ENCODE data around the gene EBF3. TPM values are rescaled to one million over a fixed set of nuclear protein-coding genes. Genes with fewer than 3 reads are reported as not detected.

EBF3 gene
- total RNA-seq, 6 experiments from 2014 or later = 0.12 TPM; not detected in 5

DNA sequence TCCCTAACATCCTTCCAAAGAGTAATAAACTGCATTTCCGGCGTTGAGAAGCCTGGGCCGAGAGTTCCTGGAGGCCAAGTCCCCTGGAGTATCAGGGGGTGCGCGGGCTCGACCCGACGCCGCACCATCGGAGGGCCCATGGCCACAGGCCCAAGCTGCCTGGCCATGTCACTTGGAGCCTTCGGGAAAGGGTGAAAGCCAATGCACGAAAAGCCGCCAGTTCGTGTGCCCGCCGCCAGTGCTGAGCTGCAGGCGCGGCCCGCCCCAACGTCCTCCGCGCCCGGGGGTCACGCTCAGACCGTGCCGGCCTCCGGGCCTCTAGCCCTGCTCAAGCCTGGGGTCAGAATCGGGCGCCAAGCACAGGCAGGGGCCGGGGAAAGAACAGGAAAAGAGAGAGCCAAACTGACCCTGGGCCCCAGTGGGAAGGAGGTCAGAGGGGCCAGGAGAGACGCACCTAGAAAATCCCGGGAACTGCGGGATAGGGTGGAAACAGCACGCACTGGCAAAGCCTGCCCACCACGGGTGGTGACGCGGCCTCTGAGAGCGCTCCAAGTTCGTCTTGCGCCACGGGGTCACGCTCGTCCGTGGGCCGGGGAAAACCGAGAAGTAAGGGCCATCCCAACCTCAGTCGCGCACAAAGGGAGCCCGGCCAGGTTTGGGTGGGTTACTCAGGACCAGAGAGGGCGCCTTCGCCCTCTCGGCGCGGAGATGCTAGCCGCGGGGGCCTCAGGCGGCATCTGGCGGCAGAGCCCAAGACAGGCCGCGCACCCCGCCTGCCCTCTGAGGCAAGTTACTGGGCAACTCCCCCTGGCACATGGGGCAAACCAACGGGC, 4.2 kb upstream of the EBF3 start:
- no peak overlapping the region for H3K4me3 ChIP-seq
- no peak overlapping the region for H3K27ac ChIP-seq
- H3K4me1 ChIP-seq = peaks cover 0 to 61% (median 0%) of the 10 kb centered on the region in 4 donors
- no peaks in the 10 kb centered on the region for H3K36me3 ChIP-seq
- no peaks in the 10 kb centered on the region for H3K9me3 ChIP-seq
- ATAC-seq (no peak), DNase-seq (no peak)
- whole genome bisulfite sequencing (ENCODE audit: insufficient coverage, low coverage, low lambda C conversion rate, missing lambda C conversion rate) = 2% methylated on average over 13 of the region's 62 CpGs
- peaks cover 47 to 82% of the 10 kb centered on the region in 2 donors for H3K27me3 ChIP-seq
- intact Hi-C loops (cut with DNase I) = loop anchor here in 1 of 2 donors (5.0 kb wide), 1 partner anchor 266 kb away; no protein-coding TSS in a partner anchor
- TF ChIP-seq CTCF (IDR thresholded peaks at IDR 0.05) = no peak
- TF ChIP-seq POLR2A (IDR thresholded peaks at IDR 0.05) = no peak

GRCh38 chr10:129967579-129968019, 3.5 kb upstream of the EBF3 start:
- peaks cover 49 to 85% of the 10 kb centered on the region in 2 donors for H3K27me3 ChIP-seq
- H3K4me3 ChIP-seq = no peak overlapping the region
- 22% methylated on average over 7 of the region's 28 CpGs for WGBS (ENCODE audit: insufficient coverage, low coverage, low lambda C conversion rate, missing lambda C conversion rate)
- no peak overlapping the region for H3K27ac ChIP-seq
- intact Hi-C loops (cut with DNase I) = loop anchor here in 1 of 2 donors (5.0 kb wide), 1 partner anchor 265 kb away; no protein-coding TSS in a partner anchor
- no peaks in the 10 kb centered on the region for H3K36me3 ChIP-seq
- H3K4me1 ChIP-seq = peaks cover 0 to 66% (median 0%) of the 10 kb centered on the region in 4 donors
- ATAC-seq = no peak
- no peak for DNase-seq
- H3K9me3 ChIP-seq = no peaks in the 10 kb centered on the region
- TF ChIP-seq POLR2A (IDR thresholded peaks at IDR 0.05) = no peak
- no peak for TF ChIP-seq CTCF (IDR thresholded peaks at IDR 0.05)

DNA sequence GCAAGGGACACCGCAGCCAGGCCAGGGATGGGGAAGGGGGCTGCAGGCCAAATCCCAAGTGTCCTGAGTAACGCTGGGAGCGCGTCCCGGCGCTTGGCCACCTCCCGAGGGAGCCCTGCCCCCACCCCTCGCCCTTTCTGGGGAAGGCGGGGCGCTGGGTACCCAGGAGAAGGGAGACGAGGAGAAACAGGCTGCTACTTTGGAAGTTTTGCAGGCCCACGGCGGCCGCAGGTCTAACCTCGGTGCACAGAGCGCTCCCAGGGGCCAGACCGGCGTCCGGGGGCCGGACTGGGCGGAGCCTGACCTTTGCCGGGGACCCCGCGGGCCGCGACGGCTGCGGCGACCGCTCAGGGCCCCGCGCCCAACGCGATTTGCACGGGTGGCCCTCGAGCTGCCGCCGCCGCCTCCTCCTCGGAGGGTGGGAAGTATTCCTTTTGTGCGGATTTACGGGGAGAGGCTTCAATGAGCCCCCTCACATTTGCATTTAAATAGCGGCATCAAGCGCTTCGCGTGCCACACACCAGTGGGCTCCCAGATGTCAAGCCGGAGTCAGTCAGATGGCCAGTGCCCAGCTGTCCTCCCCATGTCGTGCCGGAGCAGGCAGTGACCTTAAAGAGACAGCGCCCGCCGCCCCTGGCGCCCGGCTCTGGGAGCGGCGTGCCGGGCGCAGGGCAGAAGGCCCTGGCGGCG, 3.0 kb upstream of the EBF3 start:
- DNase-seq = no peak
- H3K4me3 ChIP-seq = no peak overlapping the region
- WGBS (ENCODE audit: insufficient coverage, low coverage, low lambda C conversion rate, missing lambda C conversion rate) = 4% methylated on average over 13 of the region's 60 CpGs
- H3K4me1 ChIP-seq = peaks cover 0 to 61% (median 0%) of the 10 kb centered on the region in 4 donors
- TF ChIP-seq POLR2A (IDR thresholded peaks at IDR 0.05) (no peak), CTCF (IDR thresholded peaks at IDR 0.05) (no peak)
- ATAC-seq = no peak
- H3K9me3 ChIP-seq = no peaks in the 10 kb centered on the region
- intact Hi-C loops (cut with DNase I) = loop anchor here in 1 of 2 donors (5.0 kb wide), 1 partner anchor 265 kb away; no protein-coding TSS in a partner anchor
- peaks cover 44 to 85% of the 10 kb centered on the region in 2 donors for H3K27me3 ChIP-seq
- no peak overlapping the region for H3K27ac ChIP-seq
- H3K36me3 ChIP-seq = no peaks in the 10 kb centered on the region

GRCh38 chr10:129966370-129966888, 2.4 kb upstream of the EBF3 start:
- 10% methylated on average over 10 of the region's 16 CpGs for WGBS (ENCODE audit: insufficient coverage, low coverage, low lambda C conversion rate, missing lambda C conversion rate)
- Histone ChIP-seq H3K27me3 (peaks cover 41 to 83% of the 10 kb centered on the region in 2 donors), H3K4me3 (no peak overlapping the region), H3K36me3 (no peaks in the 10 kb centered on the region), H3K27ac (no peak overlapping the region), H3K4me1 (peaks cover 0 to 57% (median 0%) of the 10 kb centered on the region in 4 donors), H3K9me3 (no peaks in the 10 kb centered on the region)
- TF ChIP-seq POLR2A (IDR thresholded peaks at IDR 0.05) (no peak), CTCF (IDR thresholded peaks at IDR 0.05) (no peak)
- no peak for ATAC-seq
- no peak for DNase-seq
- intact Hi-C loops (cut with DNase I) = loop anchor here in 1 of 2 donors (5.0 kb wide), 1 partner anchor 264 kb away; no protein-coding TSS in a partner anchor
